Measurements from ENCODE around the gene MAGI2.

Gene MAGI2

DNA sequence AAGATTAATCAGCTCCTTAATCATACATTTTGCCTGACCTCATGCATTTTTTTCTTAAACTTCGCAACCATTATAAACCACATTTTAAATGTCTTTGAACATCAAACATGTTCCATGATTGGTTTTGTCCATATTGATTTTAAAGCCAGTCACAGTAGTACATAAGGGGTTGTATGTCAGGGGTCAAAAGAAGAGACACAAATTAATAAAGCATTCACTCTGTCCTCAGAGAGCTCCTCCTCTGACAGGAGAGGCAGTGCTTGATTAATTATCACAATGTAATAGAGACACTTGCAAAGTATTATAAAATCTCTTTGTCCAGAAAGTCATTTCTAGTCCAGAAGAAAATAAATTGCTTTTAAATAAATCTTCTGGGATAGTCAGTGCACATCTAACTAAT lies 195.5 kb downstream of the MAGI2 start:
- no peaks in the 10 kb centered on the region for H3K4me1 ChIP-seq (ENCODE audit: control insufficient read depth in 5 of 5, insufficient read depth in 5 of 5, low read length in 5 of 5)
- H3K27ac ChIP-seq (ENCODE audit: low read depth, low read length), result no peak overlapping the region
- no peaks in the 10 kb centered on the region for H3K27me3 ChIP-seq (ENCODE audit: control insufficient read depth in 5 of 5, insufficient read depth in 4 of 5, low read length in 5 of 5)
- no peaks in the 10 kb centered on the region for H3K36me3 ChIP-seq (ENCODE audit: control insufficient read depth in 5 of 5, insufficient read depth in 5 of 5, low read length in 5 of 5)
- H3K9ac ChIP-seq (ENCODE audit: low read length in 5 of 5), result no peak overlapping the region
- no peaks in the 10 kb centered on the region for H3K9me3 ChIP-seq (ENCODE audit: control insufficient read depth in 5 of 5, low read length in 5 of 5)
- no peak overlapping the region for H3K4me3 ChIP-seq (ENCODE audit: low read depth in 1 of 5, low read length in 5 of 5)

DNA sequence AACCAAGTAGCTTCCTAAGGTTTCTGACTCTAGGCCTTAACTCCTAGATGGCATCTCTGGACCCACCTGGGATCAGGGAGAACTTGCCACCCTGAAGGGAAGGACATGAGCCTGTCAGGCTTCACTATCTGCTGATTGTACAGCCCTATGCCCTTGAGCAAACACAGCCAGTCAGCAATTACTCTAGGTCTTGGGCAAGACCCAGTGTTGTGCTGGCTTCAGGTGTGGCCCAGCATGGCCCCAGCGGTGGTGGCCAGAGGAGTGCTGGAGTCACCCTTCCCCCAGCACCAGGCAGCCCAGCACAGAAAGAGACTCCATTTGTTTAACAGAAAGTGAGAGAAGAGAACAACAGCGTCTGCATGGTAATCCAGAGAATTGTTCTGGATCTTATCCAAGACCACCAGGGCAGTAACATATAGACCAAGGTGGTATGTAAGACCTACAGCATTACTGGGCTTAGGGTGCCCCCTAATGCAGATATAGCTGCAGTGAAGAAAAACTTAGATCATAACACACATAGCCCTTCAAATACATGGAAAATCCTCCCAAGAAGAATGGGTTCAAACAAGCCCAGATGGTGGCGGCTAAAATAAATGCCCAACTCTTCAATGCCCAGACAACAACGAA lies 207.7 kb downstream of the MAGI2 start:
- Histone ChIP-seq H3K36me3 (ENCODE audit: control insufficient read depth in 5 of 5, insufficient read depth in 5 of 5, low read length in 5 of 5) (no peaks in the 10 kb centered on the region), H3K27ac (ENCODE audit: low read depth, low read length) (no peak overlapping the region), H3K9me3 (ENCODE audit: control insufficient read depth in 5 of 5, low read length in 5 of 5) (peaks cover 0 to 3% (median 0%) of the 10 kb centered on the region in 5 donors), H3K4me3 (ENCODE audit: low read depth in 1 of 5, low read length in 5 of 5) (no peak overlapping the region), H3K27me3 (ENCODE audit: control insufficient read depth in 5 of 5, insufficient read depth in 4 of 5, low read length in 5 of 5) (no peaks in the 10 kb centered on the region), H3K9ac (ENCODE audit: low read length in 5 of 5) (no peak overlapping the region), H3K4me1 (ENCODE audit: control insufficient read depth in 5 of 5, insufficient read depth in 5 of 5, low read length in 5 of 5) (peaks cover 0 to 4% (median 0%) of the 10 kb centered on the region in 5 donors)

DNA sequence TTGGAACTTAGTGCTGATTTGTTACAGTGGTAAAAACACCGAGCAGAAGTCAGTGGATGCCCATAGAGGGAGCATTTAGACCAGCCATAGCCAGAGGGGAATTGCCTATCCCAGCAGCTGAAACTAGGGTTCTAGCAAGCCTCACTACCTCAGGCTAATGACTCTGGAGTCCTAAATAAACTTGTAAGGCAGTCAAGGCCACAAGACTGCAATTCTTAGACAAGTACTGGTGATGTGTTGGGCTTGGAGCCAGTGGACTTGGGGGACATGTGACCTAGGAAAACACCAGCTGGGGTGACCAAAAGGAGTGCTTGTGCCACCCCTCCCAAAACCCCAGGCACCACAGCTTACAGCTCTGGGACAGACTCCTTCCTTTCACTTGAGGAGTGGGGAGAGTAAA lies 209.0 kb downstream of the MAGI2 start:
- H3K9ac ChIP-seq (ENCODE audit: low read length in 5 of 5), result no peak overlapping the region
- H3K9me3 ChIP-seq (ENCODE audit: control insufficient read depth in 5 of 5, low read length in 5 of 5), result peaks cover 0 to 3% (median 0%) of the 10 kb centered on the region in 5 donors
- no peak overlapping the region for H3K4me3 ChIP-seq (ENCODE audit: low read depth in 1 of 5, low read length in 5 of 5)

DNA sequence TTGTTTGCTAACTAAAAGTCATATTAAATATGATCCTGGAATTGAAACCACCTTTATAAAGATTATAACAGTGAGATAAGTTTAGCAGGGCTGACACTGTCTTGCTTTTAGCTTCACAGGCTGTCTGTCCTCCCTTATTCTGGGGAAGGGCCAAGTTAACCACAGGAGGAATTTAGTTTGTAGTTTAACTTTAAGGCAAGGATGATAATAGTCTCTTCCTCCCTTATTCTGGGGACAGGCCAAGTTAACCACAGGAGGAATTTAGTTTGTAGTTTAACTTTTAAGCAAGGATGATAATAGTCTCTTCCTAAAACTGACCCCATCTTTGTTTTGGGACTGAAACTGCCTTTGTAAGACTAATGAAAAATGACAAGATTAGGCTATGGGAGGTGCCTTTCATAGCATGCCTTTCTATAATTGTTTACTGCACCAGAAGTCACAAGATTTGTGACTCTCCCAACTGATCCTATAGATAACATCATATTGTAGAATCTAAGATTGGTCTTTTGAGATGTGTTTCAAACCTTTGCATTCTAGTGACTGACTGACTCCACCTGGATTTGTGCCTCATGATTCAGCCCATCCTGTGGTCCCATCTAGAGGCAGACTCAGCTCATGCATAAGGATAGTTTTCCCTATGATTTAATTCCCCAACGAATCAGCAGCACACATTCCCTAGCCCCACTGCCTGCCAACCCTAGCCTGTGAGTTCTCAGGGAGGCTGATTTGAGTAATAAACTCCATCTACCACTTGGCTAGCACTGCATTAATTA lies 212.0 kb downstream of the MAGI2 start:
- Histone ChIP-seq H3K9ac (ENCODE audit: low read length in 5 of 5) (no peak overlapping the region), H3K36me3 (ENCODE audit: control insufficient read depth in 5 of 5, insufficient read depth in 5 of 5, low read length in 5 of 5) (no peaks in the 10 kb centered on the region), H3K4me3 (ENCODE audit: low read depth in 1 of 5, low read length in 5 of 5) (no peak overlapping the region), H3K4me1 (ENCODE audit: control insufficient read depth in 5 of 5, insufficient read depth in 5 of 5, low read length in 5 of 5) (peaks cover 0 to 4% (median 0%) of the 10 kb centered on the region in 5 donors), H3K27me3 (ENCODE audit: control insufficient read depth in 5 of 5, insufficient read depth in 4 of 5, low read length in 5 of 5) (no peaks in the 10 kb centered on the region), H3K9me3 (ENCODE audit: control insufficient read depth in 5 of 5, low read length in 5 of 5) (peaks cover 0 to 3% (median 0%) of the 10 kb centered on the region in 5 donors), H3K27ac (ENCODE audit: low read depth, low read length) (no peak overlapping the region)

More for the DNA sequence above, 209.0 kb downstream of the MAGI2 start:
- Histone ChIP-seq H3K4me1 (ENCODE audit: control insufficient read depth in 5 of 5, insufficient read depth in 5 of 5, low read length in 5 of 5) (peaks cover 0 to 4% (median 0%) of the 10 kb centered on the region in 5 donors), H3K36me3 (ENCODE audit: control insufficient read depth in 5 of 5, insufficient read depth in 5 of 5, low read length in 5 of 5) (no peaks in the 10 kb centered on the region), H3K27ac (ENCODE audit: low read depth, low read length) (no peak overlapping the region), H3K27me3 (ENCODE audit: control insufficient read depth in 5 of 5, insufficient read depth in 4 of 5, low read length in 5 of 5) (no peaks in the 10 kb centered on the region)

DNA sequence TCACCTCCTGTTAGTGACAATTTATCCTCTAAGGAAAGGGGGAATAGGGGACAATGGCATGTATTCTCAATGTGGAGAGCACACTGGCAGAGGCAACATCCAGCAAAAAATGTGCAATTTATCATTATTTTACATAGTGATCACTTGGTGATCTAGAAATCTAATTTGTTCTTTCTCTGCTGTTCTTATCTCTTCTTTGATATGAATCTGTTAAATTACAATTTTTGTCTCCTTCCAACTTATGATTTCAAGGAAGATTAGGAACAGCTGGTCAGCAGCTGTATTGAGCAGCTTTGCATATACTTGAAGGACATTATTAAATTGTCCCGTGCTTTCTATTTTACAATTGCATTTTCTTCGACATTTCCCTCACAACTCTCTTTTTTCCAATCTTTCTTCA lies 213.1 kb downstream of the MAGI2 start:
- no peak overlapping the region for H3K4me3 ChIP-seq (ENCODE audit: low read depth in 1 of 5, low read length in 5 of 5)
- no peaks in the 10 kb centered on the region for H3K36me3 ChIP-seq (ENCODE audit: control insufficient read depth in 5 of 5, insufficient read depth in 5 of 5, low read length in 5 of 5)
- H3K9ac ChIP-seq (ENCODE audit: low read length in 5 of 5), result no peak overlapping the region
- H3K27ac ChIP-seq (ENCODE audit: low read depth, low read length), result no peak overlapping the region
- H3K27me3 ChIP-seq (ENCODE audit: control insufficient read depth in 5 of 5, insufficient read depth in 4 of 5, low read length in 5 of 5), result no peaks in the 10 kb centered on the region
- peaks cover 0 to 9% (median 0%) of the 10 kb centered on the region in 5 donors for H3K4me1 ChIP-seq (ENCODE audit: control insufficient read depth in 5 of 5, insufficient read depth in 5 of 5, low read length in 5 of 5)
- H3K9me3 ChIP-seq (ENCODE audit: control insufficient read depth in 5 of 5, low read length in 5 of 5), result peaks cover 0 to 3% (median 0%) of the 10 kb centered on the region in 5 donors

DNA sequence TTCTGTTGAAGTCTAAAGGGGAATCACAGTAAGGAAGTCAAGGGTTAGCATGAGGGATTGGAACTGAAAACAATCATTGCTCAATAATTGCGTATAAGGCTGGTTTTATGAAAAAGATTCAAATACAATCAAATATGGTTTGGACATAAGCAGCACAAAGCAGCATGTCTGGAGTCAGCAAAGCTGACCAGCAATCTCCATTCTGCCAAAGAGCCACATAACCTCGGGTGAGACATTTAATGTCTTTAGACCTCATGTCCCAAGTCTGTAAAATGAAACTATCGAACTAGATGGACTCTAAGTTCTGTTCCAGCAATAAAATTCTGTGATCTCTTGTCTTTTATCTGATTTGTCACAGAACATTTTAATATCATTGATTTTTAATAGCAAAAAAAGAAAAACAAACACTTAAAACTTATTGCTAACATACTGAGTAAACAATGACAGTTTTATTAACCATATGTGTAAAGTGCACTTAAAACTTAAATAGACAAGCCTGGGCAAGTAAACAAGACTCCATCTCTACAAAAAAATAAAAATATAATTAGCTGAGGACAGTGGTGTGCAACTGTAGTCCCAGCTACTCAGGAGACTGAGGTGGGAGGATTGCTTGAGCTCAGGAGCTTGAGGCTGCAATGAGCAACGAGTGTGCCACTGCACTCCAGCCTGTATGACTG lies 217.0 kb downstream of the MAGI2 start:
- H3K9ac ChIP-seq (ENCODE audit: low read length in 5 of 5), result no peak overlapping the region
- H3K36me3 ChIP-seq (ENCODE audit: control insufficient read depth in 5 of 5, insufficient read depth in 5 of 5, low read length in 5 of 5), result no peaks in the 10 kb centered on the region
- no peaks in the 10 kb centered on the region for H3K9me3 ChIP-seq (ENCODE audit: control insufficient read depth in 5 of 5, low read length in 5 of 5)
- H3K27ac ChIP-seq (ENCODE audit: low read depth, low read length), result no peak overlapping the region
- peaks cover 0 to 9% (median 0%) of the 10 kb centered on the region in 5 donors for H3K4me1 ChIP-seq (ENCODE audit: control insufficient read depth in 5 of 5, insufficient read depth in 5 of 5, low read length in 5 of 5)
- H3K27me3 ChIP-seq (ENCODE audit: control insufficient read depth in 5 of 5, insufficient read depth in 4 of 5, low read length in 5 of 5), result no peaks in the 10 kb centered on the region
- peak overlapping the region in 1 of 5 donors; percentile 4 for H3K4me3 ChIP-seq (ENCODE audit: low read depth in 1 of 5, low read length in 5 of 5)

DNA sequence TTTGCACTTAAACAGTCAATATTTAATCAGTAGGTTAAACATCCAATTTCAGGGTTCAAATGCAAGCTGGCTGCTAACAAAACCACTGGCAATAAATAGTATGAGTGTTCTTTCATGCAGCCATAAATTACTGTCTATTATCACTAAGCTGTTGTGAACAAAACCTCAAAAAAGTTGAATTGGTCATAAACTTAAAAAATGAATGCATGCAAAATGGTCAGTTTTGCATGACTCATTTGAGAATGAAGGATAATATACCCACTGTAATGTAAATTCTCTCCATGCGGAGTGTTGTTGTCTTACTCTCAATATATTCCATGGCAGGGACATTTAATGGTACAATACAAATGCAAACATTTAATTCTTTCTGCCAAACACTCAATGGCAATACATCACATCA lies 226.4 kb downstream of the MAGI2 start:
- no peaks in the 10 kb centered on the region for H3K4me1 ChIP-seq (ENCODE audit: control insufficient read depth in 5 of 5, insufficient read depth in 5 of 5, low read length in 5 of 5)
- no peak overlapping the region for H3K4me3 ChIP-seq (ENCODE audit: low read depth in 1 of 5, low read length in 5 of 5)
- H3K9ac ChIP-seq (ENCODE audit: low read length in 5 of 5), result no peak overlapping the region
- no peaks in the 10 kb centered on the region for H3K9me3 ChIP-seq (ENCODE audit: control insufficient read depth in 5 of 5, low read length in 5 of 5)
- H3K36me3 ChIP-seq (ENCODE audit: control insufficient read depth in 5 of 5, insufficient read depth in 5 of 5, low read length in 5 of 5), result no peaks in the 10 kb centered on the region
- H3K27me3 ChIP-seq (ENCODE audit: control insufficient read depth in 5 of 5, insufficient read depth in 4 of 5, low read length in 5 of 5), result no peaks in the 10 kb centered on the region
- no peak overlapping the region for H3K27ac ChIP-seq (ENCODE audit: low read depth, low read length)

DNA sequence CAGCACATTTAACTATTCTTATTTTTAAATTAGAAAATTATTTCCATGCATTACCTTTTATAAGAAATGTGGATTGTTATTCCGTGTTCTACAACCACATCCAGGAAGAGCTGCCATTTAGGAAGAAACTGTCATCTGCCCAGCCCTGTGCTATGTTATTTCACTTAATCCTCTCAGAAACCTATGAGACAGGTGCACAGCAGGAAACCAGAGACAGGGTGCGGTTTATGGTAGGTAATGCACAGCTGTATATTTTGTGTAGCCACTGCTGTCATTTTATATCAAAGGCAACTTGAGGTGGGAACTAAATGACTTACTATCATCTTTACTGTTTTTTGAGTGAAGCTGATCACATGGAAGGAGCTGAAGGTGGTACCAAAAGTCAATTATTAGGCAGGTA lies 232.3 kb downstream of the MAGI2 start:
- no peaks in the 10 kb centered on the region for H3K4me1 ChIP-seq (ENCODE audit: control insufficient read depth in 5 of 5, insufficient read depth in 5 of 5, low read length in 5 of 5)
- no peaks in the 10 kb centered on the region for H3K9me3 ChIP-seq (ENCODE audit: control insufficient read depth in 5 of 5, low read length in 5 of 5)
- no peak overlapping the region for H3K27ac ChIP-seq (ENCODE audit: low read depth, low read length)
- H3K4me3 ChIP-seq (ENCODE audit: low read depth in 1 of 5, low read length in 5 of 5), result no peak overlapping the region
- no peak overlapping the region for H3K9ac ChIP-seq (ENCODE audit: low read length in 5 of 5)
- H3K36me3 ChIP-seq (ENCODE audit: control insufficient read depth in 5 of 5, insufficient read depth in 5 of 5, low read length in 5 of 5), result no peaks in the 10 kb centered on the region
- H3K27me3 ChIP-seq (ENCODE audit: control insufficient read depth in 5 of 5, insufficient read depth in 4 of 5, low read length in 5 of 5), result no peaks in the 10 kb centered on the region

DNA sequence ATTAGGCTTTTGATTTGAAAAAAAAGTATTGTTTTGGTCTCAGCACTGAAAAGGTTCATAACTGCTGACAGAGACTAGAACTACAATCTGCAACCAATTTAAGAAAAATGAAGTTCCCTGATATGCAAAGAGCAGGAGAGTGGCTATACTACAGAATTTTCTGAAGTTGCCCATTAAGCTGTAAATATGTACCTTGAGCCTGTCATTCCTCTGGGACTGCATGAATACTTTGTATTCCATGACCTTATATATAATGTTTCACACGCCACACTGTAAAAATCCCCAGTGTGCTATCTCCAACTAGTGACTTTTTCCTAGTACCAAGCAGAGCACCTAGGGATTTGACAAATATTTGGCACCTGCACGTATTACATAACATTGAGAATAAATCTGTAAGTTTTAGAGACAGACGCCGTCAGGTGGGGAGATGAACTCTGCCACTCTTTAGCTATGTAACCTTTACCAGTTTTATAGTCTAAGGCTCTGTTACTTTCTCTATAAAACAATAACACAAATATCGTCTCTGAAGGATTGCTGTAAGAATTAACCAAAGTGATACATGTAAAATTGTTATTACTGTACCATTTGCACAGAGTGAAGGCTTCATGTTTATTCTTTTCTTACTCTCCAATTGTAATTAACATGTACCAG lies 235.4 kb downstream of the MAGI2 start:
- no peak overlapping the region for H3K9ac ChIP-seq (ENCODE audit: low read length in 5 of 5)
- no peaks in the 10 kb centered on the region for H3K36me3 ChIP-seq (ENCODE audit: control insufficient read depth in 5 of 5, insufficient read depth in 5 of 5, low read length in 5 of 5)

DNA sequence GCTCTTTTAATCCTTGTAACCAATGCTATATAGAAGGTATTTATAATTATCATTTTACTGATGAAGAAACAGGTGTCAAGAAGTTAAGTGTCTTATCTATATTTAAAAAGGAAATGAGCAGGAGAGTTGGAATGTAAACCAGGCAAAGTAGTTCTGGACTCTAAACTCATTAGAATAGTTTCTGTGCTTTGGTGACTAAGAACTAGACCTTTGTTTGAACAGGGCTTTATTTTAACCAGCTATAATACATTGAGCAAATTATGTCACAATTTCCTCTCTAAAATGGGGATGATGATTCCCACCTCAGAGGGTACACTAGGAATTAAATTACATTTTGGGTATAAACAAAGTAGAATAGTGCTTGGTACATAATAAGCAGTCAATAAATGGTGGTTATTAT lies 236.0 kb downstream of the MAGI2 start:
- Histone ChIP-seq H3K27ac (ENCODE audit: low read depth, low read length) (no peak overlapping the region), H3K4me1 (ENCODE audit: control insufficient read depth in 5 of 5, insufficient read depth in 5 of 5, low read length in 5 of 5) (no peaks in the 10 kb centered on the region), H3K27me3 (ENCODE audit: control insufficient read depth in 5 of 5, insufficient read depth in 4 of 5, low read length in 5 of 5) (no peaks in the 10 kb centered on the region), H3K4me3 (ENCODE audit: low read depth in 1 of 5, low read length in 5 of 5) (no peak overlapping the region), H3K9me3 (ENCODE audit: control insufficient read depth in 5 of 5, low read length in 5 of 5) (no peaks in the 10 kb centered on the region), H3K36me3 (ENCODE audit: control insufficient read depth in 5 of 5, insufficient read depth in 5 of 5, low read length in 5 of 5) (no peaks in the 10 kb centered on the region), H3K9ac (ENCODE audit: low read length in 5 of 5) (no peak overlapping the region)

More for the DNA sequence above, 235.4 kb downstream of the MAGI2 start:
- no peaks in the 10 kb centered on the region for H3K4me1 ChIP-seq (ENCODE audit: control insufficient read depth in 5 of 5, insufficient read depth in 5 of 5, low read length in 5 of 5)
- no peaks in the 10 kb centered on the region for H3K27me3 ChIP-seq (ENCODE audit: control insufficient read depth in 5 of 5, insufficient read depth in 4 of 5, low read length in 5 of 5)
- H3K9me3 ChIP-seq (ENCODE audit: control insufficient read depth in 5 of 5, low read length in 5 of 5), result no peaks in the 10 kb centered on the region
- no peak overlapping the region for H3K27ac ChIP-seq (ENCODE audit: low read depth, low read length)
- H3K4me3 ChIP-seq (ENCODE audit: low read depth in 1 of 5, low read length in 5 of 5), result no peak overlapping the region

Data from subcutaneous abdominal adipose tissue (tissue), 5 donors.